H9 (cell line): ENCODE data around the gene CYP4V2. TPM values are rescaled to one million over a fixed set of nuclear protein-coding genes. Genes with fewer than 3 reads are reported as not detected.

ENCODE experiments used
- DNase-seq: peaks from one replicate; pipeline ENCODE4 v3.0.0-alpha.2; 2017
- H2AFZ ChIP-seq: one replicate; pipeline ENCODE4 v1.6.1; 2013; ENCODE audit warnings: mild to moderate bottlenecking, low read length, control low read depth, moderate library complexity
- H2AK5ac ChIP-seq: 2 replicates; pipeline ENCODE4 v1.6.1; 2013; ENCODE audit warnings: low read length, control low read depth, mixed read lengths; ENCODE audit not compliant: insufficient read length
- H2BK120ac ChIP-seq: one replicate; pipeline ENCODE4 v1.6.1; 2013; ENCODE audit warnings: low read depth, mild to moderate bottlenecking, low read length, control low read depth, inconsistent platforms; ENCODE audit not compliant: poor library complexity, severe bottlenecking
- H2BK12ac ChIP-seq: 2 replicates; pipeline ENCODE4 v1.6.1; 2013; ENCODE audit warnings: low read length, control low read depth, mixed read lengths, low read depth; ENCODE audit not compliant: insufficient read length
- H2BK15ac ChIP-seq: 2 replicates; pipeline ENCODE4 v1.6.1; 2013; ENCODE audit warnings: low read depth, low read length, control low read depth
- H2BK20ac ChIP-seq: one replicate; pipeline ENCODE4 v1.6.1; 2013; ENCODE audit warnings: low read depth, mild to moderate bottlenecking, low read length, control low read depth, inconsistent platforms; ENCODE audit not compliant: poor library complexity, severe bottlenecking
- H2BK5ac ChIP-seq: 2 replicates; pipeline ENCODE4 v1.6.1; 2013; ENCODE audit warnings: low read length, control low read depth, mixed read lengths; ENCODE audit not compliant: insufficient read length
- H3K14ac ChIP-seq: 2 replicates; pipeline ENCODE4 v1.6.1; 2013; ENCODE audit warnings: low read length, control low read depth; ENCODE audit not compliant: insufficient read depth
- H3K18ac ChIP-seq: 2 replicates; pipeline ENCODE4 v1.6.1; 2013; ENCODE audit warnings: low read depth, mild to moderate bottlenecking, mixed read lengths, low read length, control low read depth; ENCODE audit not compliant: insufficient read length
- H3K23ac ChIP-seq: 2 replicates; pipeline ENCODE4 v1.6.1; 2013; ENCODE audit warnings: low read length, control low read depth, mixed read lengths, low read depth; ENCODE audit not compliant: insufficient read length
- H3K23me2 ChIP-seq: 2 replicates; pipeline ENCODE4 v1.6.1; 2013; ENCODE audit warnings: low read depth, mild to moderate bottlenecking, mixed read lengths, low read length, control low read depth; ENCODE audit not compliant: insufficient read length, poor library complexity, severe bottlenecking
- H3K27ac ChIP-seq: 2 replicates; pipeline ENCODE4 v1.5.1; 2013; ENCODE audit warnings: low read length, control low read depth, mixed read lengths, low read depth; ENCODE audit not compliant: insufficient read length
- H3K27me3 ChIP-seq: 2 replicates; pipeline ENCODE4 v1.6.1; 2013; ENCODE audit warnings: low read length, control low read depth, inconsistent platforms; ENCODE audit not compliant: insufficient read depth
- H3K4ac ChIP-seq: 2 replicates; pipeline ENCODE4 v1.6.1; 2013; ENCODE audit warnings: low read depth, mild to moderate bottlenecking, control low read depth, inconsistent platforms, low read length, moderate library complexity
- H3K4me1 ChIP-seq: 2 replicates; pipeline ENCODE4 v1.6.1; 2013; ENCODE audit warnings: low read length, control low read depth, inconsistent platforms; ENCODE audit not compliant: insufficient read depth
- H3K4me2 ChIP-seq: 2 replicates; pipeline ENCODE4 v1.6.1; 2013; ENCODE audit warnings: low read length, control low read depth, mixed read lengths; ENCODE audit not compliant: insufficient read length, insufficient read depth
- H3K56ac ChIP-seq: 2 replicates; pipeline ENCODE4 v1.6.1; 2013; ENCODE audit warnings: low read depth, mild to moderate bottlenecking, mixed read lengths, low read length, control low read depth; ENCODE audit not compliant: insufficient read length
- H3K79me1 ChIP-seq: 2 replicates; pipeline ENCODE4 v1.6.1; 2013; ENCODE audit warnings: low read depth, mild to moderate bottlenecking, moderate library complexity, low read length, control low read depth, inconsistent platforms; ENCODE audit not compliant: insufficient read depth, poor library complexity, severe bottlenecking
- H3K79me2 ChIP-seq: 2 replicates; pipeline ENCODE4 v1.6.1; 2013; ENCODE audit warnings: low read length, control low read depth, inconsistent platforms; ENCODE audit not compliant: insufficient read depth
- H3K9ac ChIP-seq: 2 replicates; pipeline ENCODE4 v1.6.1; 2013; ENCODE audit warnings: low read length, control low read depth, mixed read lengths; ENCODE audit not compliant: insufficient read length; ENCODE audit errors: extremely low read depth
- H3K9me3 ChIP-seq: one replicate; pipeline ENCODE4 v1.6.1; 2013; ENCODE audit warnings: low read depth, low read length, inconsistent platforms; ENCODE audit not compliant: control insufficient read depth
- H3T11ph ChIP-seq: one replicate; pipeline ENCODE4 v1.6.1; 2013; ENCODE audit warnings: mild to moderate bottlenecking, low read length, control low read depth, inconsistent platforms
- H4K20me1 ChIP-seq: one replicate; pipeline ENCODE4 v1.6.1; 2013; ENCODE audit not compliant: control insufficient read depth, insufficient read length, insufficient read depth
- H4K5ac ChIP-seq: 2 replicates; pipeline ENCODE4 v1.6.1; 2013; ENCODE audit warnings: low read depth, mild to moderate bottlenecking, mixed read lengths, low read length, control low read depth; ENCODE audit not compliant: insufficient read length
- H4K8ac ChIP-seq: replicated peaks from 2 replicates; pipeline ENCODE4 v1.6.1; 2013; ENCODE audit warnings: low read length, control low read depth, mixed read lengths, low read depth; ENCODE audit not compliant: insufficient read length
- H4K91ac ChIP-seq: 2 replicates; pipeline ENCODE4 v1.6.1; 2013; ENCODE audit warnings: low read depth, mild to moderate bottlenecking, moderate library complexity, mixed read lengths, low read length, control low read depth; ENCODE audit not compliant: insufficient read length
- H3K27ac Mint-ChIP-seq, 3 experiments: 2 replicates in 2 of 3; 3 replicates in 1 of 3; pipeline ENCODE4 v1.8.0; 2020 to 2021; ENCODE audit warnings: mixed read lengths in 3 of 3, mild to moderate bottlenecking in 1 of 3, moderate library complexity in 1 of 3
- H3K27me3 Mint-ChIP-seq: 2 replicates; pipeline ENCODE4 v1.8.0; 2021; ENCODE audit warnings: low read depth, mild to moderate bottlenecking, moderate library complexity, mixed read lengths
- H3K36me3 Mint-ChIP-seq, 3 experiments: 2 replicates in 2 of 3; 3 replicates in 1 of 3; pipeline ENCODE4 v1.8.0; 2020 to 2021; ENCODE audit warnings: low read depth in 3 of 3, mixed read lengths in 3 of 3; ENCODE audit not compliant: insufficient read depth in 1 of 3
- H3K4me1 Mint-ChIP-seq, 2 experiments: 2 replicates each; pipeline ENCODE4 v1.8.0; 2020; ENCODE audit warnings: mixed read lengths in 2 of 2
- H3K4me3 Mint-ChIP-seq, 2 experiments: 2 replicates in 1 of 2; 3 replicates in 1 of 2; pipeline ENCODE4 v1.8.0; 2020 to 2021; ENCODE audit warnings: mild to moderate bottlenecking in 2 of 2, mixed read lengths in 2 of 2, moderate library complexity in 1 of 2
- H3K9me3 Mint-ChIP-seq, 2 experiments: 2 replicates in 1 of 2; 3 replicates in 1 of 2; pipeline ENCODE4 v1.8.0; 2020; ENCODE audit warnings: mild to moderate bottlenecking in 2 of 2, mixed read lengths in 2 of 2, moderate library complexity in 1 of 2
- CTCF ChIP-seq: fragments of 200-600 bp; sonication (generic); conservative IDR thresholded peaks from 3 replicates; pipeline ENCODE4 v1.8.0; 2021; ENCODE audit warnings: antibody characterized with exemption, mild to moderate bottlenecking
- WGBS: extraction: QIAGEN DNeasy Blood & Tissue Kit; methylation state at CpG from one replicate; pipeline ENCODE4 v1.1.7; 2013; ENCODE audit warnings: missing lambda C conversion rate, low lambda C conversion rate, mixed read lengths; ENCODE audit not compliant: insufficient read length; ENCODE audit errors: extremely low coverage; 5-methylcytosine and 5-hydroxymethylcytosine counted together
- total RNA-seq: library from RNA; stranded (reverse); gene quantifications from 2 replicates; pipeline ENCODE4 v1.2.1, GENCODE V29; 2021

The CYP4V2 gene
- total RNA-seq, 1 experiment from 2014 or later = 1.0 TPM

GRCh38 chr4:186226521-186227189 is 35.3 kb downstream of the CYP4V2 start:
- no peak overlapping the region for H3K4ac ChIP-seq
- no peaks in the 10 kb centered on the region for H4K20me1 ChIP-seq
- no CpG with 5 or more reads among the region's 3 CpGs for WGBS
- no peak overlapping the region for H3T11ph ChIP-seq
- peaks cover 14 to 33% of the 10 kb centered on the region in 2 experiments for H3K4me1 Mint-ChIP-seq
- H3K14ac ChIP-seq = no peak overlapping the region
- peaks cover 29 to 46% (median 32%) of the 10 kb centered on the region in 3 experiments for H3K36me3 Mint-ChIP-seq
- peak overlapping the region; percentile 43 for H4K91ac ChIP-seq
- no peak overlapping the region for H3K56ac ChIP-seq
- H4K5ac ChIP-seq = no peak overlapping the region
- H3K4me1 ChIP-seq = no peaks in the 10 kb centered on the region; the same call in 1 of the 2 replicates
- H3K23ac ChIP-seq = no peak overlapping the region
- no peak overlapping the region for H3K27ac ChIP-seq
- no peak for TF ChIP-seq CTCF
- DNase-seq = no peak
- no peak overlapping the region for H2BK15ac ChIP-seq
- H3K27ac Mint-ChIP-seq = 0 out of 7 replicates have a peak overlapping the region, but pooled peaks of 1 of the 3 experiments have one; percentile 30
- peak overlapping the region; percentile 94 for H2BK12ac ChIP-seq
- no peak overlapping the region for H2AFZ ChIP-seq
- H3K4me2 ChIP-seq = no peak overlapping the region
- no peak overlapping the region for H2BK120ac ChIP-seq
- peaks cover 25% of the 10 kb centered on the region for H3K9me3 ChIP-seq
- H3K4me3 Mint-ChIP-seq = no peak overlapping the region
- peaks cover 8% of the 10 kb centered on the region for H3K27me3 Mint-ChIP-seq
- no peaks in the 10 kb centered on the region for H3K27me3 ChIP-seq
- H3K9ac ChIP-seq = no peak overlapping the region
- H3K9me3 Mint-ChIP-seq = peaks cover 34 to 39% of the 10 kb centered on the region in 2 experiments
- no peaks in the 10 kb centered on the region for H3K79me1 ChIP-seq
- H3K23me2 ChIP-seq = no peaks in the 10 kb centered on the region
- H3K18ac ChIP-seq = peak overlapping the region; percentile 42
- no peaks in the 10 kb centered on the region for H3K79me2 ChIP-seq
- H4K8ac ChIP-seq = no peak overlapping the region
- H2AK5ac ChIP-seq = no peak overlapping the region
- H2BK5ac ChIP-seq = peak overlapping the region; percentile 49
- no peak overlapping the region for H2BK20ac ChIP-seq
